GM12872 (cell line): ENCODE measurements around the gene PYGL.

Experiments
- TF ChIP-seq, protein P1 (sequence below): IDR thresholded peaks from 3 replicates; pipeline ENCODE4 v1.5.1; 2011; ENCODE audit warnings: low read depth, mild to moderate bottlenecking, low read length, moderate library complexity; ENCODE audit not compliant: insufficient read depth

PYGL gene

GRCh38 chr14:50978529-50978871 is 34.2 kb upstream of the PYGL start:
- TF ChIP-seq, protein P1, sequence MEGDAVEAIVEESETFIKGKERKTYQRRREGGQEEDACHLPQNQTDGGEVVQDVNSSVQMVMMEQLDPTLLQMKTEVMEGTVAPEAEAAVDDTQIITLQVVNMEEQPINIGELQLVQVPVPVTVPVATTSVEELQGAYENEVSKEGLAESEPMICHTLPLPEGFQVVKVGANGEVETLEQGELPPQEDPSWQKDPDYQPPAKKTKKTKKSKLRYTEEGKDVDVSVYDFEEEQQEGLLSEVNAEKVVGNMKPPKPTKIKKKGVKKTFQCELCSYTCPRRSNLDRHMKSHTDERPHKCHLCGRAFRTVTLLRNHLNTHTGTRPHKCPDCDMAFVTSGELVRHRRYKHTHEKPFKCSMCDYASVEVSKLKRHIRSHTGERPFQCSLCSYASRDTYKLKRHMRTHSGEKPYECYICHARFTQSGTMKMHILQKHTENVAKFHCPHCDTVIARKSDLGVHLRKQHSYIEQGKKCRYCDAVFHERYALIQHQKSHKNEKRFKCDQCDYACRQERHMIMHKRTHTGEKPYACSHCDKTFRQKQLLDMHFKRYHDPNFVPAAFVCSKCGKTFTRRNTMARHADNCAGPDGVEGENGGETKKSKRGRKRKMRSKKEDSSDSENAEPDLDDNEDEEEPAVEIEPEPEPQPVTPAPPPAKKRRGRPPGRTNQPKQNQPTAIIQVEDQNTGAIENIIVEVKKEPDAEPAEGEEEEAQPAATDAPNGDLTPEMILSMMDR, result no peak

DNA sequence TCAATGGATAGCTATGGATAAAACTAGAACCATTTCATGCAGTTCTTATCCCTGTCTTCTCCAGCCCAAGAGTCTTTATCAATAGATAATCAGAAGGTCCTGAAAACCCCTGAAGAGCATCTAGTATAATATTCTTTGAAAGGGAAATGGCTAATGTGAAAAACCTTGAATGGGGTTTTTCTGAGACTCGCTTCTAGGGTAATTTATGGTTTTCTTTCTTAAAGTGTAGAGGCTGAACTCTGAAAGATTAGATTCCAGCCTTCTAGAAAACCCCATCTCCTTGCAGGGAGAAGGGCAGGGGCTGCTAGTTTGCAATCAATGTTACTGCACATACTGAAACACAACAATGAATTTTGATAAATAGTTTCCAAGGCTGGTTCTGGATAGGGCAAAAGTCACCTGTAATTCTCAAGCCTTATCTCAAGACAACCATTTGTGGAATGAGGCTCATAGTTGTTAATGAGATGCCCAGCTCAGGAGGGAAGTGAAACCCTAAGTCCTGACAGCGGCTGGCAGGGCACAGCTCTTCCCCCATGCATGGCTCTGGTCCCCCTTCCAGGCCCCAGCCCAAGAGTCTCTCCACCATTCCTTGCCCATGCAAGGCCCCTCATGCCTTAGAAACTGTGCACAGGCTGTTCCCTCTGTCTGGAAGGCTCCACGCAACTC is 33.7 kb upstream of the PYGL start:
- TF ChIP-seq, protein P1, result no peak

DNA sequence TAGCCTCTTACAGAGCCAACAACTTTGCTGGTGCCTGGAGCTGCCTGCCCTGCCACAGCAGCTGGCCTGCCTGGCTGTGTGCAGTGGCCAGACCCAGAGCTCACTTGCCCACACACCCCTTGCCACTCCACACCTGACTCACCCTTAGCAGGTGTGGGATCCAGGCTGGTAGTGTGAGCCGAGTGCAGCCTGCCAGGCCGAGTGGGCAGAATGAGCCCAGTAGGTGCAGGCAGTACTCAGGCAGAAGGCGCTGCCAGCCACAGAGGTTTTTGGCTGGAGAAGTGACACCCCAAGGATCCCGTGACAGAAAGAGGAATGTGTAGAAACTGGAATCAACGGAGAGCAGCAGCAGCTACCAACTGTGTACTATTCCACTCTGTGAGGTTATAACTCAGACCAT is 29.8 kb upstream of the PYGL start:
- TF ChIP-seq, protein P1, result no peak

DNA sequence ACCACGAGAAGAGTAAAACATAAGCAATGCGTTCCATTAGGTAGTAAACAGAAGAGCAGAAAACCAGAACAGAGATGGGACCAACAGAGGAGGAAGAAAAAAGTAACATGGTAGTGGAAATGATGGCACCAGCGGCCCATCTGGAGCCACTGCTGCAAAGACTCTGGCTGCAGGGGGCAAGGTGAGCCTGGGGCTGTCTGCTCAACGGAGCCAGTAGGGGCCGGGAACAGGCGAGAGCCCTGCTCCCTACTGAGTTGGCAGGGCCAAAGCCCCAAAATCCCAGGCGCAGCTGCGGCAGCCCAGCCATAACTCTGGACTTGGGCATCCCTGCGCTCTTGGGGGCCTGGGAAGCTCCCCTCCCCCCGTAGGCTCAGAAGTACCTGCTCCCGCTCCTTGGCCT is 28.5 kb upstream of the PYGL start:
- TF ChIP-seq, protein P1, result no peak

GRCh38 chr14:50970886-50971781 is 26.9 kb upstream of the PYGL start:
- TF ChIP-seq, protein P1, result no peak

GRCh38 chr14:50967790-50968189 is 23.5 kb upstream of the PYGL start:
- TF ChIP-seq, protein P1, result no peak

DNA sequence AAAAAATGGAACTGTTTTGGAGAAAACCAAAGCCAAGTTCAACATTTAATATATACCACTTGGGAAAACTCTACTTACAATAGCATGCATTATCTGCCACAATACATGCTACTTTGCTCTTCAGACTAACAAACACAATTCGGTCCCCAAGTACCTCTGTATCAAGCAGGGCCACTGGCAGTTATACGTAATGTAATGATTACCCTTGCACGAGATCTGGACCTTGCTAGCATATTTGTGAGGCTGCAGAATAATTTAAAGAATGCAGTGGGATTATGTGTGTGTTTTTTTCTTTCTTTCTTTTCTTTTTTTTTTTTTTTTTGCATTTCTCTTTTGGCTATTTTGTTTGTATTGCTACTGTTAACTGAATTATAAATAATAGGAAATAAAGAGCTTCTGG is 22.8 kb upstream of the PYGL start:
- TF ChIP-seq, protein P1, result no peak
